Right cardiac atrium (tissue), 5 donors: ENCODE data around the gene MTHFS. TPM values are rescaled to one million over a fixed set of nuclear protein-coding genes. Genes with fewer than 3 reads are reported as not detected.
A peak's percentile ranks its signal among the peaks of the same experiment; 100 is the strongest.
"Not testable (repeated sequence)": the region's sequence is repeated elsewhere in the genome, so short reads cannot be mapped to it uniquely, and the experiment has no call there.

Experiments used
- ATAC-seq, 2 donors: fragments of 200-7000 bp; cut with Tn5 transposase; one replicate each; pipeline versions ENCODE4 v1.8.0 to v1.9.1; 2020; ENCODE audit warnings: moderate library complexity in 2 of 2, mild to moderate bottlenecking in 1 of 2
- DNase-seq, 3 donors: peaks; one replicate each; pipeline ENCODE4 v3.0.0-alpha.2; 2020
- H3K27ac ChIP-seq: one replicate; pipeline ENCODE4 v1.5.1; 2013; ENCODE audit warnings: mild to moderate bottlenecking, low read length, control low read depth, moderate library complexity
- H3K27me3 ChIP-seq: one replicate; pipeline ENCODE4 v1.6.1; 2013; ENCODE audit not compliant: control insufficient read depth, insufficient read depth
- H3K4me1 ChIP-seq: one replicate; pipeline ENCODE4 v1.6.1; 2013; ENCODE audit warnings: low read length; ENCODE audit not compliant: control insufficient read depth, insufficient read depth
- H3K4me3 ChIP-seq: one replicate; pipeline ENCODE4 v1.5.1; 2013; ENCODE audit warnings: low read length, control low read depth
- H3K9me3 ChIP-seq: one replicate; pipeline ENCODE4 v1.6.1; 2013; ENCODE audit warnings: low read length; ENCODE audit not compliant: control insufficient read depth
- WGBS: extraction: QIAGEN DNeasy Blood & Tissue Kit; methylation state at CpG from one replicate; pipeline ENCODE4 v1.1.7; 2013; 5-methylcytosine and 5-hydroxymethylcytosine counted together
- intact Hi-C, 4 donors: fragments of 100-400 bp; cut with DNase I; formaldehyde crosslinking; loops; one replicate each; pipeline versions ENCODE4 v1.11.0 to v1.14.0; 2022 to 2023
- polyA plus RNA-seq: library from polyadenylated mRNA; stranded (reverse); fragments of 200-250 nt; gene quantifications from one replicate; pipeline ENCODE4 v1.2.3, GENCODE V29; 2013
- total RNA-seq, 4 donors: library from RNA; stranded (reverse); fragmentation: NEBNext Ultra II Directional; extraction: Animal tissue kit (Norgen Biotek cat#: 25700); gene quantifications; one replicate each; pipeline ENCODE4 v1.2.1, GENCODE V29; 2021
- donor health status: healthy with polysubstance abuse.
- donor health status: DM: no; HTN: yes; CAD: no.
- donor health status: DM: no; HTN: no; CAD: no.
- donor health status: DM: no; HTN: yes; CAD: no; lungs with severe emphysema.
- donor health status: DM: yes; HTN: yes; CAD: no.

Gene MTHFS
- total and polyA plus RNA-seq, 5 donors = 12.3 to 35.2 (median 18.9) TPM

DNA sequence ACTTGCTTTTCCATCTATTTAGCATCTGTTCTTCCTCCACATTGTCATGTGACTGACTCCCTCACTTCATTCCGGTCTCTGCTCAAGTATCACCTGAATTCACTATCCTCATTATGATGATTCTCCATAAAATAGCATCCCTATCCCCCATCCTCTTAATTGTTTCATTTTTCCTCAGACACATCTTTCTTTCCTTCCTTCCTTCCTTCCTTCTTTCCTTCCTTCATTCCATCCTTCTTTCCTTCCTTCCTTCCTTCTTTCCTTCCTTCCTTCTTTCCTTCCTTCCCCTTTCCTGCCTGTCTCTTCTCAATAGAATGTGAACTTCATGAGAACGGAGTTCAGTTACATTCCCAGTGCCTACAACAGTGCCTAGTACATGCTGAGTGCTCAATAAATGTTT, 32.6 kb upstream of the MTHFS start:
- H3K4me1 ChIP-seq = no peaks in the 10 kb centered on the region
- ATAC-seq = no peak
- no peak overlapping the region for H3K27ac ChIP-seq
- DNase-seq = no peak
- H3K4me3 ChIP-seq = no peak overlapping the region
- intact Hi-C loops = no loop called here
- no peaks in the 10 kb centered on the region for H3K27me3 ChIP-seq
- no peaks in the 10 kb centered on the region for H3K9me3 ChIP-seq
- 88% methylated on average over 2 of the region's 2 CpGs for WGBS

DNA sequence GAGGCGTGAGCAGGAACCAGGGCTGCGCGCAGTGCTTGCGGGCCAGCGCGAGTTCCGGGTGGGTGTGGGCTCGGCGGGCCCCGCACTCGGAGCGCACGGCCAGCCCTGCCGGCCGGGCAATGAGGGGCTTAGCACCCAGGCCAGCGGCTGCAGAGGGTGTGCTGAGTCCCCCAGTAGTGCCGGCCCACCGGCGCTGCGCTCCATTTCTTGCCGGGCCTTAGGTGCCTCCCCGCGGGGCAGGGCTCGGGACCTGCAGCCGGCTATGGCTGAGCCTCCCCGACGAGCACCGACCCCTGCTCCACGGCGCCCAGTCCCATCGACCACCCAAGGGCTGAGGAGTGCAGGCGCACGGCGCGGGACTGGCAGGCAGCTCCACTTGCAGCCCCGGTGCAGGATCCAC, 29.3 kb upstream of the MTHFS start:
- intact Hi-C loops, H3K27me3 ChIP-seq, ATAC-seq, H3K9me3 ChIP-seq, H3K4me1 ChIP-seq, H3K4me3 ChIP-seq, H3K27ac ChIP-seq: not testable (repeated sequence)
- 98% methylated on average over 36 of the region's 36 CpGs for WGBS
- peak in 1 of 3 donors; percentile 48 for DNase-seq

DNA sequence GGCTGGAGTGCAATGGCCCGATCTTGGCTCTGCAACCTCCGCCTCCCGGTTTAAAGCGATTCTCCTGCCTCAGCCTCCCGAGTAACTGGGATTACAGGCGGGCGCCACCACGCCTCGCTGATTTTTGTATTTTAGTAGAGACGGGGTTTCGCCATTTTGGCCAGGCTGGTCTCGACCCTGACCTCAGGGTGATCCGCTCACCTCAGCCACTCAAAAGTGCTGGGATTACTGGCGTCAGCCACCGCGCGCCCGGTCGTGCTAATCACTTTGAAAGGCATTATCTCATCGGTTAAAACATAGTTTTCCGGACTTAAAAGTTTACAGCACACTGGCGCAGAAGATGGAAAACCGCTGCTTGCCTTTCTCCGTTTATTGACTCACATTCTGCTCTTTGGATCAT, 27.6 kb upstream of the MTHFS start:
- peak in 1 of 3 donors; percentile 38 for DNase-seq
- WGBS = 90% methylated on average over 24 of the region's 24 CpGs

GRCh38 chr15:79923515-79924169, 26.8 kb upstream of the MTHFS start:
- Histone ChIP-seq H3K27me3 (no peaks in the 10 kb centered on the region), H3K4me1 (no peaks in the 10 kb centered on the region), H3K4me3 (peak overlapping the region; percentile 50), H3K9me3 (peaks cover 3% of the 10 kb centered on the region), H3K27ac (peak overlapping the region; percentile 66)
- DNase-seq (peak; percentile 94 to 97 (median 97)), ATAC-seq (peak; percentile 99)
- intact Hi-C loops = no loop called here
- WGBS = under 1% methylated on average over 68 of the region's 68 CpGs

More for the DNA sequence above, 27.6 kb upstream of the MTHFS start:
- intact Hi-C loops = no loop called here
- no peak for ATAC-seq
- Histone ChIP-seq H3K4me1 (no peaks in the 10 kb centered on the region), H3K27ac (no peak overlapping the region), H3K27me3 (no peaks in the 10 kb centered on the region), H3K9me3 (no peaks in the 10 kb centered on the region), H3K4me3 (peak overlapping the region; percentile 50)

DNA sequence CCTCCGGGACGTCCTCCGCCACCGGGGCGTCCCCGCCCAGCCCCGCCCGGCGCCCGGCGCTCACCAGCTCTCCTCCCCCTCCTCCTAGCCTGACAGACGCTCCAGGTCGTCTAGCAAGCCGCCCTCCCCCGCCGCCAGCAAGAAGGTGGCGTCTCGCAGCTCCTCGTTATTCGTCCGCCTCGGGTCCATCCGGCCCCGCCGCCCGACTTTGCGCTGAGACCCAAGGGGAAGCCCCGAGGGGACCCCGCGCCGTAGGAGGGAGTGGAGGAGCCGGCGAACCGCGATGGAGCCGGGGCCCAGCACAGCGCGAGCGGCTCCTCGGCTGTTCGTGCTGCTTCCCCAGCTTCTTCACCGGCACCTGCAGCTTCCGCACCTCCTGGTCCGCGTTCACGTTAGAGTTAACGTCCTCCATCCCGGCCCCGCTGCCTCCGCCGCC, 26.3 kb upstream of the MTHFS start:
- H3K4me1 ChIP-seq = no peaks in the 10 kb centered on the region
- DNase-seq = peak; percentile 59 to 86 (median 82)
- peak; percentile 79 to 87 for ATAC-seq
- WGBS = under 1% methylated on average over 51 of the region's 51 CpGs
- H3K27me3 ChIP-seq = no peaks in the 10 kb centered on the region
- peak overlapping the region; percentile 66 for H3K27ac ChIP-seq
- peak overlapping the region; percentile 50 for H3K4me3 ChIP-seq
- intact Hi-C loops = no loop called here
- H3K9me3 ChIP-seq = peaks cover 3% of the 10 kb centered on the region

- peaks cover 3% of the 10 kb centered on the region for H3K9me3 ChIP-seq
- H3K4me1 ChIP-seq = no peaks in the 10 kb centered on the region
- 28% methylated on average over 17 of the region's 17 CpGs for WGBS
- peak overlapping the region; percentile 50 for H3K4me3 ChIP-seq
- intact Hi-C loops = no loop called here
- ATAC-seq = no peak
- H3K27me3 ChIP-seq = no peaks in the 10 kb centered on the region
- DNase-seq = no peak
- H3K27ac ChIP-seq = peak overlapping the region; percentile 66
These were observed 25.8 kb upstream of the MTHFS start for GRCh38 chr15:79922512-79923078.

DNA sequence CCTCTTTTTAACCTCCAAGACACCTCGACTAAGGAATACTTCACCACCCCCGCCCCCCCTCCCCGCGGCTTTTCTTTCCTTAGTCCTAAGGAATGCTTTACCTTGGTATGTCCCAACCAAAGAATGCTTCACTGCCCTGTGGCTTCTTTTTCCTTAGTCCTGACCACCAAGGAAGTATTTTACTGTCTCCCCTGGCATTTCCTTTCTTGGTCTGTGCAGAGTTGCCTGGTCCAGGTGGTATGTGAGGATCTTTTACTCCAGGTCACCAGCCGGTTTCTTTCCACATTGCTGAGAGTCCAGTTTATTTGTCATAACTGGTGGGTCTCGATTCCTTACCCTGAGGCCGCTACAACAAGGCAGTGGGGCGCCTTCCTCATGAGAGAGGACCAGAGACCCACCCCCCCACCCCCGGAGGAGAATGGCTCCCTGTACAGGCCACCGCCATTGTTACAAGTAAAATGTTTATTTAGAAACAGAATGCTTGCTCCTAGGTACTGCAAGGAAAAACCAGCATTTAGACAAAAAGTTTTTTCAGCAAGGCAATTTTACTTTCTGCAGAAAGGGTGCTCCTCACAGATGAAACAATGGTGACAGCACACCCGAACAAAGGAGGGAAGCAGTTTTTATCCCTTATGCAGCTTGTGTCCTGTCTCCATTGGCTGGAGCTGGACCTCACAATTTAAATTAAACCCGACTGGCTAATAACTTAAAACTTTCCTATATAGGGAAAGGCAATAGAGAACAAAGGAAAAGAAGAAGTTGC, 23.1 kb upstream of the MTHFS start:
- Histone ChIP-seq H3K27ac (no peak overlapping the region), H3K4me3 (no peak overlapping the region), H3K9me3 (peaks cover 3% of the 10 kb centered on the region), H3K27me3 (no peaks in the 10 kb centered on the region), H3K4me1 (no peaks in the 10 kb centered on the region)
- intact Hi-C loops = no loop called here
- DNase-seq (no peak), ATAC-seq (no peak)
- WGBS = 91% methylated on average over 12 of the region's 12 CpGs

DNA sequence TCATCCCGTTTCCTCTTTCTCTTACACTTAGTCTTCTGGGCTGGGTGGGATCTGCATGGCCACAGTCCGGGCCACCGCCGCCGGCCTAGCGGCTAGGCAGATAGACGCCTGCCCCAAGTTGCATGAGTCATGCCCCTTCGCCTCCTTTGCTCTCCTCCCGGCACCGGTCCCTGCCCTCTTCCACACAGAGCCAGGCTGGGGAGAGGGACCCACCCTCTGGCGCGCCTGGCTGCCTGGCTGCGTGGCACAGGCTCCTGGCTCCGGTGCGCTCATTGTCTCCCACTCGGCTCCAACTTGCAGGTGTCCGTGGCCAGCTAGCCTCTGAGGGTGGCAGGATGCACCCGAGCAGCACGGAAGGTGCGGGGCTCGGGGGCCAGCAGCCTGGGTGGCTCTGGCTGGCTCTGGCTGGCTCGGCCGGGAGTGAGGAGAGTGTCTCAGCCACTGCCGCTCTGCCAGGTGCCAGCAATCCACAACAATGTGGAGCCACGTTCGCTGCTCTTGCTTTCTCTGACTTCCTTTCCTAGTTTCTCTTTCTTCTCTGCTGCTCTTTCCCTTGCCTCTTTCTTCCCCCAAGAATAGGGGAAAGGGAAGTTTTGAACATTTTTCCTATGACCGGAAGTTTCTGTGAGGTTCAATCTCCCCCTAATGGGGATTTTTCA, 22.4 kb upstream of the MTHFS start:
- ATAC-seq (no peak), DNase-seq (peak in 1 of 3 donors; percentile 49)
- intact Hi-C loops = no loop called here
- WGBS = 95% methylated on average over 27 of the region's 27 CpGs
- Histone ChIP-seq H3K27ac (no peak overlapping the region), H3K27me3 (no peaks in the 10 kb centered on the region), H3K4me1 (no peaks in the 10 kb centered on the region), H3K9me3 (peaks cover 3% of the 10 kb centered on the region), H3K4me3 (no peak overlapping the region)

- WGBS = 96% methylated on average over 11 of the region's 11 CpGs
- H3K4me1 ChIP-seq = no peaks in the 10 kb centered on the region
- peaks cover 3% of the 10 kb centered on the region for H3K9me3 ChIP-seq
- ATAC-seq (no peak), DNase-seq (no peak)
- intact Hi-C loops = no loop called here
- H3K27me3 ChIP-seq = no peaks in the 10 kb centered on the region
- no peak overlapping the region for H3K4me3 ChIP-seq
- no peak overlapping the region for H3K27ac ChIP-seq
These were observed 21.5 kb upstream of the MTHFS start for GRCh38 chr15:79918278-79918677.

GRCh38 chr15:79916502-79917132, 19.8 kb upstream of the MTHFS start:
- Histone ChIP-seq H3K4me1 (no peaks in the 10 kb centered on the region), H3K27ac (no peak overlapping the region), H3K9me3 (peaks cover 3% of the 10 kb centered on the region), H3K4me3 (no peak overlapping the region), H3K27me3 (no peaks in the 10 kb centered on the region)
- WGBS = 55% methylated on average over 3 of the region's 3 CpGs
- ATAC-seq = no peak
- intact Hi-C loops = no loop called here
- no peak for DNase-seq
